ENCODE measurements around the gene ADAMTS18. TPM values are rescaled to one million over a fixed set of nuclear protein-coding genes. Genes with fewer than 3 reads are reported as not detected.

The ADAMTS18 gene
- total and polyA plus RNA-seq, 4 donors, result under 0.01 to 0.17 TPM; not detected in 2

- TF ChIP-seq JUND (IDR thresholded peaks at IDR 0.05), result no peak
- TF ChIP-seq FOXA1 (IDR thresholded peaks at IDR 0.05), result no peak
- no peak for TF ChIP-seq FOXA2 (IDR thresholded peaks at IDR 0.05)
- TF ChIP-seq REST (IDR thresholded peaks at IDR 0.05), result no peak
- TF ChIP-seq NR2F2 (IDR thresholded peaks at IDR 0.05), result no peak
- TF ChIP-seq, protein P1, sequence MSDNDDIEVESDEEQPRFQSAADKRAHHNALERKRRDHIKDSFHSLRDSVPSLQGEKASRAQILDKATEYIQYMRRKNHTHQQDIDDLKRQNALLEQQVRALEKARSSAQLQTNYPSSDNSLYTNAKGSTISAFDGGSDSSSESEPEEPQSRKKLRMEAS (IDR thresholded peaks at IDR 0.05), result no peak
- no peak for TF ChIP-seq TAF1 (conservative IDR thresholded peaks at IDR 0.05)
- TF ChIP-seq, protein P2, sequence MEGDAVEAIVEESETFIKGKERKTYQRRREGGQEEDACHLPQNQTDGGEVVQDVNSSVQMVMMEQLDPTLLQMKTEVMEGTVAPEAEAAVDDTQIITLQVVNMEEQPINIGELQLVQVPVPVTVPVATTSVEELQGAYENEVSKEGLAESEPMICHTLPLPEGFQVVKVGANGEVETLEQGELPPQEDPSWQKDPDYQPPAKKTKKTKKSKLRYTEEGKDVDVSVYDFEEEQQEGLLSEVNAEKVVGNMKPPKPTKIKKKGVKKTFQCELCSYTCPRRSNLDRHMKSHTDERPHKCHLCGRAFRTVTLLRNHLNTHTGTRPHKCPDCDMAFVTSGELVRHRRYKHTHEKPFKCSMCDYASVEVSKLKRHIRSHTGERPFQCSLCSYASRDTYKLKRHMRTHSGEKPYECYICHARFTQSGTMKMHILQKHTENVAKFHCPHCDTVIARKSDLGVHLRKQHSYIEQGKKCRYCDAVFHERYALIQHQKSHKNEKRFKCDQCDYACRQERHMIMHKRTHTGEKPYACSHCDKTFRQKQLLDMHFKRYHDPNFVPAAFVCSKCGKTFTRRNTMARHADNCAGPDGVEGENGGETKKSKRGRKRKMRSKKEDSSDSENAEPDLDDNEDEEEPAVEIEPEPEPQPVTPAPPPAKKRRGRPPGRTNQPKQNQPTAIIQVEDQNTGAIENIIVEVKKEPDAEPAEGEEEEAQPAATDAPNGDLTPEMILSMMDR (IDR thresholded peaks at IDR 0.05; ENCODE audit: low read depth, low read length, missing input control), result no peak
- TF ChIP-seq YY1 (IDR thresholded peaks at IDR 0.05), result no peak
- TF ChIP-seq EGR1 (IDR thresholded peaks at IDR 0.05; ENCODE audit: low read depth in 2 of 2), result no peak
- TF ChIP-seq SP1 (IDR thresholded peaks at IDR 0.05), result no peak
- no peak for TF ChIP-seq RXRA (IDR thresholded peaks at IDR 0.05)
- TF ChIP-seq, protein P3, sequence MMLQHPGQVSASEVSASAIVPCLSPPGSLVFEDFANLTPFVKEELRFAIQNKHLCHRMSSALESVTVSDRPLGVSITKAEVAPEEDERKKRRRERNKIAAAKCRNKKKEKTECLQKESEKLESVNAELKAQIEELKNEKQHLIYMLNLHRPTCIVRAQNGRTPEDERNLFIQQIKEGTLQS (IDR thresholded peaks at IDR 0.05), result no peak
- no peak for TF ChIP-seq GABPA (IDR thresholded peaks at IDR 0.05 in 1 of 2, conservative IDR thresholded peaks at IDR 0.05 in 1 of 2)
- no peak for TF ChIP-seq HNF4G (IDR thresholded peaks at IDR 0.05)
- TF ChIP-seq, protein P4, sequence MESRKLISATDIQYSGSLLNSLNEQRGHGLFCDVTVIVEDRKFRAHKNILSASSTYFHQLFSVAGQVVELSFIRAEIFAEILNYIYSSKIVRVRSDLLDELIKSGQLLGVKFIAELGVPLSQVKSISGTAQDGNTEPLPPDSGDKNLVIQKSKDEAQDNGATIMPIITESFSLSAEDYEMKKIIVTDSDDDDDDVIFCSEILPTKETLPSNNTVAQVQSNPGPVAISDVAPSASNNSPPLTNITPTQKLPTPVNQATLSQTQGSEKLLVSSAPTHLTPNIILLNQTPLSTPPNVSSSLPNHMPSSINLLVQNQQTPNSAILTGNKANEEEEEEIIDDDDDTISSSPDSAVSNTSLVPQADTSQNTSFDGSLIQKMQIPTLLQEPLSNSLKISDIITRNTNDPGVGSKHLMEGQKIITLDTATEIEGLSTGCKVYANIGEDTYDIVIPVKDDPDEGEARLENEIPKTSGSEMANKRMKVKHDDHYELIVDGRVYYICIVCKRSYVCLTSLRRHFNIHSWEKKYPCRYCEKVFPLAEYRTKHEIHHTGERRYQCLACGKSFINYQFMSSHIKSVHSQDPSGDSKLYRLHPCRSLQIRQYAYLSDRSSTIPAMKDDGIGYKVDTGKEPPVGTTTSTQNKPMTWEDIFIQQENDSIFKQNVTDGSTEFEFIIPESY (IDR thresholded peaks at IDR 0.05), result no peak
- H3K9ac ChIP-seq (ENCODE audit: low read depth in 1 of 2, low read length in 2 of 2), result no peak overlapping the region
Measured at GRCh38 chr16:77393955-77394354, 40.9 kb downstream of the ADAMTS18 start.

GRCh38 chr16:77387815-77388209 is 47.0 kb downstream of the ADAMTS18 start:
- Histone ChIP-seq H3K27ac (ENCODE audit: low read depth in 1 of 2, low read length in 2 of 2) (no peak overlapping the region), H3K4me1 (ENCODE audit: control insufficient read depth in 4 of 4, insufficient read depth in 4 of 4, low read length in 3 of 4) (no peaks in the 10 kb centered on the region), H3K9ac (ENCODE audit: low read depth in 1 of 2, low read length in 2 of 2) (no peak overlapping the region), H3K36me3 (ENCODE audit: control insufficient read depth in 4 of 4, insufficient read depth in 3 of 4, low read depth in 1 of 4, low read length in 3 of 4) (no peaks in the 10 kb centered on the region), H3K9me3 (ENCODE audit: control insufficient read depth in 4 of 4, low read length in 3 of 4) (peaks cover 0 to 2% (median 0%) of the 10 kb centered on the region in 4 donors), H3K4me3 (ENCODE audit: low read depth in 1 of 3, low read length in 3 of 3) (no peak overlapping the region), H3K27me3 (ENCODE audit: control insufficient read depth in 4 of 4, insufficient read depth in 4 of 4, low read length in 3 of 4) (no peaks in the 10 kb centered on the region)
- DNase-seq (ENCODE audit: low spot score), result no peak
- WGBS, result 75% methylated on average over 3 of the region's 3 CpGs
- TF ChIP-seq JUND (IDR thresholded peaks at IDR 0.05) (no peak), REST (IDR thresholded peaks at IDR 0.05) (no peak), RAD21 (IDR thresholded peaks at IDR 0.05) (no peak), SP1 (IDR thresholded peaks at IDR 0.05) (no peak), FOXA1 (IDR thresholded peaks at IDR 0.05) (no peak), EGR1 (IDR thresholded peaks at IDR 0.05; ENCODE audit: low read depth in 2 of 2) (no peak), NR2F2 (IDR thresholded peaks at IDR 0.05) (no peak)
- TF ChIP-seq, protein P4 (IDR thresholded peaks at IDR 0.05), result no peak

More at GRCh38 chr16:77393955-77394354, 40.9 kb downstream of the ADAMTS18 start:
- no peak for DNase-seq (ENCODE audit: low spot score)
- Histone ChIP-seq H3K4me3 (ENCODE audit: low read depth in 1 of 3, low read length in 3 of 3) (no peak overlapping the region), H3K4me1 (ENCODE audit: control insufficient read depth in 4 of 4, insufficient read depth in 4 of 4, low read length in 3 of 4) (no peaks in the 10 kb centered on the region), H3K9me3 (ENCODE audit: control insufficient read depth in 4 of 4, low read length in 3 of 4) (no peaks in the 10 kb centered on the region), H3K36me3 (ENCODE audit: control insufficient read depth in 4 of 4, insufficient read depth in 3 of 4, low read depth in 1 of 4, low read length in 3 of 4) (no peaks in the 10 kb centered on the region), H3K27me3 (ENCODE audit: control insufficient read depth in 4 of 4, insufficient read depth in 4 of 4, low read length in 3 of 4) (no peaks in the 10 kb centered on the region), H3K27ac (ENCODE audit: low read depth in 1 of 2, low read length in 2 of 2) (no peak overlapping the region)
- 47% methylated on average over 1 of the region's 1 CpG for WGBS

Measured in liver (tissue), 9 donors.